HEK293T (cell line): ENCODE measurements around the gene C1S.

ENCODE experiments used
- ARNT ChIP-seq: fragments of 450-650 bp; IDR thresholded peaks from 2 replicates; pipeline ENCODE4 v1.6.1; 2017; ENCODE audit warnings: mild to moderate bottlenecking
- BHLHE40 ChIP-seq: fragments of 450-650 bp; IDR thresholded peaks from 2 replicates; pipeline ENCODE4 v1.6.1; 2016; ENCODE audit warnings: mild to moderate bottlenecking, moderate library complexity, borderline replicate concordance
- CTBP1 ChIP-seq: fragments of 450-650 bp; IDR thresholded peaks from 2 replicates; pipeline ENCODE4 v1.6.1; 2016; ENCODE audit warnings: borderline replicate concordance
- ELF4 ChIP-seq: fragments of 450-650 bp; IDR thresholded peaks from 2 replicates; pipeline ENCODE4 v1.6.1; 2017; ENCODE audit warnings: antibody characterized with exemption
- FOXK2 ChIP-seq: fragments of 450-650 bp; IDR thresholded peaks from 2 replicates; pipeline ENCODE4 v1.6.1; 2016; ENCODE audit warnings: mild to moderate bottlenecking
- HDGF ChIP-seq: fragments of 450-650 bp; IDR thresholded peaks from 2 replicates; pipeline ENCODE4 v1.6.1; 2017; ENCODE audit warnings: antibody characterized with exemption, borderline replicate concordance
- L3MBTL2 ChIP-seq: fragments of 450-650 bp; conservative IDR thresholded peaks from 2 replicates; pipeline ENCODE4 v1.6.1; 2016; ENCODE audit warnings: mild to moderate bottlenecking
- SP1 ChIP-seq: fragments of 450-650 bp; IDR thresholded peaks from 2 replicates; pipeline ENCODE4 v1.6.1; 2017
- SUZ12 ChIP-seq: fragments of 450-650 bp; IDR thresholded peaks from 2 replicates; pipeline ENCODE4 v1.6.1; 2016; ENCODE audit warnings: mild to moderate bottlenecking
- TARDBP ChIP-seq: fragments of 450-650 bp; IDR thresholded peaks from 2 replicates; pipeline ENCODE4 v1.6.1; 2016
- ZNF384 ChIP-seq: fragments of 450-650 bp; IDR thresholded peaks from 2 replicates; pipeline ENCODE4 v1.6.1; 2016
- TF ChIP-seq, protein P1 (sequence below): fragments of 450-650 bp; IDR thresholded peaks from 2 replicates; pipeline ENCODE4 v1.6.1; 2016

DNA sequence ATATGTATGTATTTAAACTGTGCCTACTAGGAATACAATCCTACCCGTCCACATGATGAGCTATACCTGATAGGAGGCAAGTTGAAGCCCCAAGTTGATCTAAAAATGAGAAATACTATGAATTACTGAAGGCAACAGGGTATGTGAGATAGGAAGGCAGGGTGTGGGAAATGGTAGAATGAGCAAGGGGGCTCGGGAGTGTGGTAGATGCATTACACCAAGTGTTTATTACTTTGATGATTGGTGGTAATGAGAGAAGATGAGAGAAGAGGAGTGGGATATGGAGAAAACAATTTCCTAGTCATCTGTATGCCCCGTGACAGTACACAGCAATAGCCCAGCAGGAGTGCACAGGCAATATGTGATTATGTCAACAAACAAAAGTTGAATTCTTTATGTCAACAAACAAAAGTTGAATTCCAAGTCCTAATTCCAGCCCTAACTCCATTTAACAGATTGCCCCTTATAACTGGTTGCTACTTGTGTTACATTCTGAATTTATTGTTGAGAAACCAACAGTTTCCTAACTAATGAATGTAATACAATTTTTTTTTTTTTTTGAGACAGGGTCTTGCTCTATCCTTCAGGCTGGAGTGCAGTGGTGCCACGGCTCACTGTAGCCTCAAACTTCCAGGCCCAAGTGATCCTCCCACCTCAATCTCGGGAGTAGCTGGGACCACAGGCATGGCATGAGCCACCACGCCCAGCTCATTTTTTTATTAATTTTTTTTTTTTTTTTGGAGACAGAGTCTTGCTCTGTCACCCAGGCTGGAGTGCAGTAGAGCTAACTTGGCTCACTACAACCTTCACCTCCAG lies 44.8 kb upstream of the C1S start:
- TF ChIP-seq FOXK2: no peak
- TF ChIP-seq L3MBTL2: no peak
- TF ChIP-seq ZNF384: 0 out of 2 replicates have a peak, but pooled peaks have one; percentile 46
- no peak for TF ChIP-seq BHLHE40
- TF ChIP-seq ELF4: no peak
- TF ChIP-seq CTBP1: no peak
- TF ChIP-seq HDGF: no peak
- no peak for TF ChIP-seq SUZ12
- no peak for TF ChIP-seq SP1
- TF ChIP-seq, protein P1, sequence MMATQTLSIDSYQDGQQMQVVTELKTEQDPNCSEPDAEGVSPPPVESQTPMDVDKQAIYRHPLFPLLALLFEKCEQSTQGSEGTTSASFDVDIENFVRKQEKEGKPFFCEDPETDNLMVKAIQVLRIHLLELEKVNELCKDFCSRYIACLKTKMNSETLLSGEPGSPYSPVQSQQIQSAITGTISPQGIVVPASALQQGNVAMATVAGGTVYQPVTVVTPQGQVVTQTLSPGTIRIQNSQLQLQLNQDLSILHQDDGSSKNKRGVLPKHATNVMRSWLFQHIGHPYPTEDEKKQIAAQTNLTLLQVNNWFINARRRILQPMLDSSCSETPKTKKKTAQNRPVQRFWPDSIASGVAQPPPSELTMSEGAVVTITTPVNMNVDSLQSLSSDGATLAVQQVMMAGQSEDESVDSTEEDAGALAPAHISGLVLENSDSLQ: no peak
- TF ChIP-seq TARDBP: no peak
- TF ChIP-seq ARNT: no peak
